Embryonic facial prominence (tissue), 1 donor: ENCODE measurements around the gene SLC9A9.

Experiments
- DNase-seq: peaks from one replicate; pipeline ENCODE4 v3.0.0-alpha.2; 2016; ENCODE audit errors: extremely low spot score

The SLC9A9 gene

GRCh38 chr3:143843587-143843986, 4.7 kb downstream of the SLC9A9 start:
- DNase-seq, result no peak

- no peak for DNase-seq
Measured at GRCh38 chr3:143840636-143841035, 7.6 kb downstream of the SLC9A9 start.

- DNase-seq, result no peak
Measured at GRCh38 chr3:143839980-143840379, 8.3 kb downstream of the SLC9A9 start.

GRCh38 chr3:143837076-143837475, 11.2 kb downstream of the SLC9A9 start:
- no peak for DNase-seq

- no peak for DNase-seq
Measured at GRCh38 chr3:143835312-143835711, 13.0 kb downstream of the SLC9A9 start.

- no peak for DNase-seq
Measured at GRCh38 chr3:143832433-143832832, 15.8 kb downstream of the SLC9A9 start.

- no peak for DNase-seq
Measured at GRCh38 chr3:143831994-143832393, 16.3 kb downstream of the SLC9A9 start.

GRCh38 chr3:143831208-143831607, 17.1 kb downstream of the SLC9A9 start:
- DNase-seq, result no peak

GRCh38 chr3:143830786-143831185, 17.5 kb downstream of the SLC9A9 start:
- DNase-seq, result no peak

- DNase-seq, result no peak
Measured at GRCh38 chr3:143830063-143830462, 18.2 kb downstream of the SLC9A9 start.

- DNase-seq, result no peak
Measured at GRCh38 chr3:143827425-143827824, 20.8 kb downstream of the SLC9A9 start.

- no peak for DNase-seq
Measured at GRCh38 chr3:143826296-143826695, 22.0 kb downstream of the SLC9A9 start.

GRCh38 chr3:143825513-143825912, 22.8 kb downstream of the SLC9A9 start:
- DNase-seq, result no peak

GRCh38 chr3:143824735-143825385, 23.4 kb downstream of the SLC9A9 start:
- no peak for DNase-seq

- no peak for DNase-seq
Measured at GRCh38 chr3:143822798-143823197, 25.5 kb downstream of the SLC9A9 start.

- no peak for DNase-seq
Measured at GRCh38 chr3:143822374-143822773, 25.9 kb downstream of the SLC9A9 start.

- DNase-seq, result no peak
Measured at GRCh38 chr3:143821862-143822261, 26.4 kb downstream of the SLC9A9 start.

- no peak for DNase-seq
Measured at GRCh38 chr3:143820466-143821221, 27.6 kb downstream of the SLC9A9 start.

GRCh38 chr3:143819890-143820289, 28.4 kb downstream of the SLC9A9 start:
- no peak for DNase-seq

GRCh38 chr3:143814443-143814889, 33.8 kb downstream of the SLC9A9 start:
- DNase-seq, result no peak

GRCh38 chr3:143812481-143812880, 35.8 kb downstream of the SLC9A9 start:
- DNase-seq, result no peak

- no peak for DNase-seq
Measured at GRCh38 chr3:143811602-143812001, 36.7 kb downstream of the SLC9A9 start.

GRCh38 chr3:143810953-143811265, 37.4 kb downstream of the SLC9A9 start:
- DNase-seq, result no peak
